HEK293 (cell line): Measurements from ENCODE around the gene IL3.

Experiments
- CTCF ChIA-PET: fragments of 350-600 bp; formaldehyde crosslinking; extraction: SDS; loops from one replicate; lab custom pipeline; 2021; ENCODE audit warnings: antibody characterized with exemption; lab: Yijun Ruan, JAX
- POLR2A ChIA-PET: fragments of 300-600 bp; formaldehyde crosslinking; extraction: SDS; loops from one replicate; lab custom pipeline; 2020; ENCODE audit warnings: antibody characterized with exemption, inconsistent platforms; lab: Yijun Ruan, JAX
- H3K27ac ChIP-seq: fragments of 200-500 bp; sonication (Bioruptor generic); 2 replicates; pipeline ENCODE4 v1.5.1; 2014; ENCODE audit warnings: low read depth, low read length, control low read depth, inconsistent platforms; ENCODE audit errors: extremely low read depth
- H3K36me3 ChIP-seq, 2 experiments: fragments of 200-500 bp in 1 of 2; sonication (Bioruptor generic) in 1 of 2; 1 replicate in 1 of 2; 2 replicates in 1 of 2; pipeline ENCODE4 v1.5.1; 2014 to 2017; ENCODE audit warnings: inconsistent platforms in 2 of 2, low read length in 2 of 2; ENCODE audit not compliant: control insufficient read depth in 2 of 2, insufficient read depth in 1 of 2
- H3K4me1 ChIP-seq: fragments of 200-500 bp; sonication (Bioruptor generic); 2 replicates; pipeline ENCODE4 v1.5.1; 2014; ENCODE audit warnings: mild to moderate bottlenecking, low read length, inconsistent platforms; ENCODE audit not compliant: control insufficient read depth, insufficient read depth
- H3K4me3 ChIP-seq: 2 replicates; pipeline ENCODE4 v1.5.1; 2011; ENCODE audit warnings: low read depth, mild to moderate bottlenecking, control low read depth, low read length, moderate library complexity
- H3K9me3 ChIP-seq: fragments of 200-500 bp; sonication (Bioruptor generic); 2 replicates; pipeline ENCODE4 v1.5.1; 2014; ENCODE audit warnings: low read depth, low read length, inconsistent platforms; ENCODE audit not compliant: control insufficient read depth, insufficient read depth
- BCL11B ChIP-seq: fragments of 450-650 bp; formaldehyde crosslinking; IDR thresholded peaks from 2 replicates; pipeline ENCODE4 v1.5.1; 2016; ENCODE audit warnings: low read depth, missing biosample characterization, missing genetic modification characterization
- ELK4 ChIP-seq: IDR thresholded peaks from 2 replicates; pipeline ENCODE4 v1.6.1; 2011; ENCODE audit warnings: mild to moderate bottlenecking, low read depth, low read length, borderline replicate concordance
- GFI1B ChIP-seq: fragments of 450-650 bp; formaldehyde crosslinking; IDR thresholded peaks from 2 replicates; pipeline ENCODE4 v1.5.1; 2016; ENCODE audit warnings: missing biosample characterization, missing genetic modification characterization
- PRDM2 ChIP-seq: fragments of 450-650 bp; formaldehyde crosslinking; IDR thresholded peaks from 2 replicates; pipeline ENCODE4 v1.5.1; 2016; ENCODE audit warnings: missing biosample characterization, missing genetic modification characterization, borderline replicate concordance
- SALL2 ChIP-seq: fragments of 450-650 bp; formaldehyde crosslinking; IDR thresholded peaks from 2 replicates; pipeline ENCODE4 v1.5.0; 2017; ENCODE audit warnings: missing biosample characterization, mild to moderate bottlenecking, missing genetic modification characterization, borderline replicate concordance
- TCF7L2 ChIP-seq: IDR thresholded peaks from 2 replicates; pipeline ENCODE4 v1.6.1; 2011; ENCODE audit warnings: low read depth, mild to moderate bottlenecking, inconsistent platforms, low read length, moderate library complexity, borderline replicate concordance
- ZBTB26 ChIP-seq: fragments of 450-650 bp; formaldehyde crosslinking; optimal IDR thresholded peaks from 2 replicates; pipeline ENCODE3; 2016; ENCODE audit warnings: missing biosample characterization, mild to moderate bottlenecking, missing genetic modification characterization
- ZNF274 ChIP-seq, 2 experiments: fragments of 200-500 bp in 1 of 2; fragments of 450-650 bp in 1 of 2; sonication (Bioruptor generic) in 1 of 2; formaldehyde crosslinking in 1 of 2; IDR thresholded peaks; 2 replicates each; pipeline versions ENCODE4 v1.5.1 to v1.6.1; 2014 to 2016; ENCODE audit warnings: borderline replicate concordance in 1 of 2, inconsistent platforms in 1 of 2, low read length in 1 of 2, missing biosample characterization in 1 of 2, missing genetic modification characterization in 1 of 2
- ZNF292 ChIP-seq: fragments of 450-650 bp; formaldehyde crosslinking; IDR thresholded peaks from 2 replicates; pipeline ENCODE4 v1.5.1; 2016; ENCODE audit warnings: low read depth, missing biosample characterization, missing genetic modification characterization, borderline replicate concordance
- ZNF391 ChIP-seq: fragments of 450-650 bp; formaldehyde crosslinking; IDR thresholded peaks from 2 replicates; pipeline ENCODE4 v1.5.1; 2016; ENCODE audit warnings: low read depth, missing biosample characterization, missing genetic modification characterization, borderline replicate concordance
- ZNF398 ChIP-seq: fragments of 450-650 bp; formaldehyde crosslinking; IDR thresholded peaks from 2 replicates; pipeline ENCODE4 v1.5.1; 2017; ENCODE audit warnings: missing biosample characterization, missing genetic modification characterization
- ZNF449 ChIP-seq: fragments of 450-650 bp; formaldehyde crosslinking; IDR thresholded peaks from 2 replicates; pipeline ENCODE4 v1.5.1; 2017; ENCODE audit warnings: missing biosample characterization, mild to moderate bottlenecking, missing genetic modification characterization, moderate library complexity
- ZNF473 ChIP-seq: fragments of 450-650 bp; formaldehyde crosslinking; IDR thresholded peaks from 2 replicates; pipeline ENCODE4 v1.5.1; 2017; ENCODE audit warnings: missing biosample characterization, missing genetic modification characterization
- ZNF645 ChIP-seq: fragments of 450-650 bp; formaldehyde crosslinking; IDR thresholded peaks from 2 replicates; pipeline ENCODE4; 2016; ENCODE audit warnings: missing biosample characterization, missing genetic modification characterization
- ZNF707 ChIP-seq: fragments of 450-650 bp; formaldehyde crosslinking; IDR thresholded peaks from 2 replicates; pipeline ENCODE4 v1.5.1; 2016; ENCODE audit warnings: missing biosample characterization, missing genetic modification characterization
- ZNF837 ChIP-seq: fragments of 450-650 bp; formaldehyde crosslinking; IDR thresholded peaks from 2 replicates; pipeline ENCODE4 v1.5.1; 2016; ENCODE audit warnings: missing biosample characterization, missing genetic modification characterization
- TF ChIP-seq, protein P1 (sequence below): fragments of 450-650 bp; formaldehyde crosslinking; conservative IDR thresholded peaks from 2 replicates; pipeline ENCODE4 v1.5.1; 2016; ENCODE audit warnings: low read depth, missing biosample characterization, missing genetic modification characterization

The IL3 gene

DNA sequence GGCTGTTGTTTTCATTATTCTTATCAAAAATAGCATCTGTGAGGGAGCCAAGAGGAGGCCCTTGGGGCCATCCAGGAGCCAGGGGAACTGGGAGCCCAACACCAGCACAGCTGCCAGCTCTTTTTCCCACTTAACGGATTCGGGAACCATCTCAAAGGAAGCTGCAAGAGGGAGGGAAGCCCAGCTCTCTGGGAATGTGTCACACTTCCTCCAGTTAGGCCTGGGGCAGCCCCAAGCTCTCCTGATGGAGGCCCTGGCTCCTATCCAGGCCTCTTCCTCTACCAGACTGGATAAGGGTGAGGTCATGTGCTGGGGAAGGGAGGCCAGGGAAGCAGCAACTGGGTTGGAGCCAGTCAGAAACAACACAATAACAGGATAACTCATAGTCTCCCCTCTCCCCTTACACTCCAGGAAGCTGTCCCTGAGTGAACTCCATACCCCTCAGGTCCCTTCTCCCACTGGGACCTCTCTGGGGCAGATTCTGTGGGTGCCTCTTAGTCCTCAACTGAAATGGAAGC lies 25.9 kb downstream of the IL3 start:
- Histone ChIP-seq H3K9me3 (no peaks in the 10 kb centered on the region), H3K36me3 (no peaks in the 10 kb centered on the region), H3K4me3 (no peak overlapping the region), H3K27ac (no peak overlapping the region), H3K4me1 (0 out of 2 replicates have a peak, but pooled peaks cover 6% of the 10 kb centered on the region)
- ChIA-PET CTCF (interaction anchor here (0.7 to 1.5 kb wide), 3 partner anchors 48 to 290 kb away, joined by 3 read pairs; no protein-coding TSS in a partner anchor), POLR2A (no interaction called here)
- TF ChIP-seq SALL2 (tag by site-specific recombination), result no peak
- TF ChIP-seq GFI1B, result no peak
- TF ChIP-seq ZNF473 (tag by site-specific recombination), result no peak
- TF ChIP-seq TCF7L2, result no peak
- no peak for TF ChIP-seq ZNF391 (tag by site-specific recombination)
- no peak for TF ChIP-seq ZNF645 (tag by site-specific recombination)
- TF ChIP-seq PRDM2 (tag by site-specific recombination), result no peak
- no peak for TF ChIP-seq BCL11B (tag by site-specific recombination)
- TF ChIP-seq ZNF292 (tag by site-specific recombination), result no peak
- peak; percentile 47; the same call in 1 of the 2 replicates for TF ChIP-seq ZNF398 (tag by site-specific recombination)
- peak; percentile 34; the same call in 1 of the 2 replicates for TF ChIP-seq ZNF449 (tag by site-specific recombination)
- TF ChIP-seq ZNF837 (tag by site-specific recombination), result no peak
- TF ChIP-seq ZNF707 (tag by site-specific recombination), result no peak
- no peak for TF ChIP-seq ZBTB26
- TF ChIP-seq ELK4, result no peak
- TF ChIP-seq, protein P1, sequence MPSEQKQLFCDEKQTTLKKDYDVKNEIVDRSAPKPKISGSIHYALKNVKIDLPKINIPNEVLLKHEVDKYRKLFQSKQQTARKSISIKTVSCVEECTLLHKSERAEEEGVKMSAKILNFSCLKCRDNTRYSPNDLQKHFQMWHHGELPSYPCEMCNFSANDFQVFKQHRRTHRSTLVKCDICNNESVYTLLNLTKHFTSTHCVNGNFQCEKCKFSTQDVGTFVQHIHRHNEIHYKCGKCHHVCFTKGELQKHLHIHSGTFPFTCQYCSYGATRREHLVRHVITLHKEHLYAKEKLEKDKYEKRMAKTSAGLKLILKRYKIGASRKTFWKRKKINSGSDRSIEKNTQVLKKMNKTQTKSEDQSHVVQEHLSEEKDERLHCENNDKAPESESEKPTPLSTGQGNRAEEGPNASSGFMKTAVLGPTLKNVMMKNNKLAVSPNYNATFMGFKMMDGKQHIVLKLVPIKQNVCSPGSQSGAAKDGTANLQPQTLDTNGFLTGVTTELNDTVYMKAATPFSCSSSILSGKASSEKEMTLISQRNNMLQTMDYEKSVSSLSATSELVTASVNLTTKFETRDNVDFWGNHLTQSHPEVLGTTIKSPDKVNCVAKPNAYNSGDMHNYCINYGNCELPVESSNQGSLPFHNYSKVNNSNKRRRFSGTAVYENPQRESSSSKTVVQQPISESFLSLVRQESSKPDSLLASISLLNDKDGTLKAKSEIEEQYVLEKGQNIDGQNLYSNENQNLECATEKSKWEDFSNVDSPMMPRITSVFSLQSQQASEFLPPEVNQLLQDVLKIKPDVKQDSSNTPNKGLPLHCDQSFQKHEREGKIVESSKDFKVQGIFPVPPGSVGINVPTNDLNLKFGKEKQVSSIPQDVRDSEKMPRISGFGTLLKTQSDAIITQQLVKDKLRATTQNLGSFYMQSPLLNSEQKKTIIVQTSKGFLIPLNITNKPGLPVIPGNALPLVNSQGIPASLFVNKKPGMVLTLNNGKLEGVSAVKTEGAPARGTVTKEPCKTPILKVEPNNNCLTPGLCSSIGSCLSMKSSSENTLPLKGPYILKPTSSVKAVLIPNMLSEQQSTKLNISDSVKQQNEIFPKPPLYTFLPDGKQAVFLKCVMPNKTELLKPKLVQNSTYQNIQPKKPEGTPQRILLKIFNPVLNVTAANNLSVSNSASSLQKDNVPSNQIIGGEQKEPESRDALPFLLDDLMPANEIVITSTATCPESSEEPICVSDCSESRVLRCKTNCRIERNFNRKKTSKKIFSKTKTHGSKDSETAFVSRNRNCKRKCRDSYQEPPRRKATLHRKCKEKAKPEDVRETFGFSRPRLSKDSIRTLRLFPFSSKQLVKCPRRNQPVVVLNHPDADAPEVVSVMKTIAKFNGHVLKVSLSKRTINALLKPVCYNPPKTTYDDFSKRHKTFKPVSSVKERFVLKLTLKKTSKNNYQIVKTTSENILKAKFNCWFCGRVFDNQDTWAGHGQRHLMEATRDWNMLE (tag by site-specific recombination), result peak; percentile 46; the same call in 1 of the 2 replicates
- no peak for TF ChIP-seq ZNF274 (IDR thresholded peaks at IDR 0.05; ENCODE audit: low read length)
- TF ChIP-seq ZNF274 (tag by site-specific recombination; IDR thresholded peaks at IDR 0.05; ENCODE audit: borderline replicate concordance), result no peak
